Measurements from ENCODE around the gene ZNF292.

ZNF292 gene

DNA sequence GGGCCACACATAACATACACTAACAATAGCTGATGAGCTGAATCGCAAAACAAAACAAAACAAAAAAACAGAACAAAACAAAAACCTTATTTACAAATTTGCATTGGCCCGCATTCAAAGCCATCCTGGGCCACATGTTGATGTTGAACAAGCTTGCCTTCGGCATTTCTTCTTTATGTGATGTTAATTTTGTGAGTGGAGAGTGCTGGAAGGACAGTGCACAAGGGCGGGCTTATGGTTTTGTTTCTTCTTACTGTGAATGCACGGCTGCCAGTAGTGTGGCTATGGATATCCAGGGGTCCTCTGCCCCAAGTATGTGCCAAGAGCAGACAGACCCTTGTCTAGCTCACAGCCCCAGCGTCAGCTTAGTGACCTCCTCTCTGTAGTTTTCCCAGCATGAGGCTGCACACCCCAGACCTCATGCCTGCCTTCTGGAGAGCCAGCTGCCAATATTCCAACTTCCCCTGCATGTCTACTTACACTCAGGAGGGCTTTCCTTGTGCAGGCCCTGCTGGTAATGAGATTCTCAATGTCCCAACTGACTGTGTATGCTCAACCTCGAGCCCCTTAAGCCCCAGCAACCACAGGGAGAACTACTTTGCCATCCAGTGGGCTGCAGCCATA lies 24.9 kb downstream of the ZNF292 start:
- H3K4me1 ChIP-seq (ENCODE audit: control insufficient read depth in 1 of 2, insufficient read depth in 2 of 2, low read length in 2 of 2), result peaks cover 3 to 6% of the 10 kb centered on the region in 2 experiments
- H3K27ac ChIP-seq (ENCODE audit: low read depth, low read length), result no peak overlapping the region
- H2AFZ ChIP-seq (ENCODE audit: insufficient read depth, low read length, poor library complexity), result no peak overlapping the region
- H3K79me2 ChIP-seq (ENCODE audit: control insufficient read depth, insufficient read depth, low read length, poor library complexity), result peaks cover 8% of the 10 kb centered on the region
- no peak overlapping the region for H3K9ac ChIP-seq (ENCODE audit: low read length)
- no peak overlapping the region for H2AK5ac ChIP-seq (ENCODE audit: low read length)
- H3K36me3 ChIP-seq (ENCODE audit: control insufficient read depth in 1 of 2, insufficient read depth in 2 of 2, low read length in 2 of 2), result peaks cover 0 to 3% of the 10 kb centered on the region in 2 experiments
- H4K8ac ChIP-seq (ENCODE audit: low read depth, low read length), result no peak overlapping the region
- no CpG with 5 or more reads among the region's 7 CpGs for WGBS (ENCODE audit: extremely low coverage, insufficient coverage, insufficient read length)
- no peak overlapping the region for H3K4me2 ChIP-seq (ENCODE audit: low read length)
- no peak overlapping the region for H4K91ac ChIP-seq (ENCODE audit: low read depth, low read length)
- H2BK120ac ChIP-seq (ENCODE audit: insufficient read depth, low read length, poor library complexity), result no peak overlapping the region
- H4K12ac ChIP-seq (ENCODE audit: low read depth, low read length), result peak overlapping the region; percentile 39
- no peak for DNase-seq
- no peak overlapping the region for H2BK5ac ChIP-seq (ENCODE audit: low read depth, low read length, poor library complexity)
- no peak overlapping the region for H2BK12ac ChIP-seq (ENCODE audit: low read length)
- H3K27me3 ChIP-seq (ENCODE audit: insufficient read depth, low read length), result no peaks in the 10 kb centered on the region
- H3K79me1 ChIP-seq (ENCODE audit: low read length), result no peaks in the 10 kb centered on the region
- no peak overlapping the region for H3K14ac ChIP-seq (ENCODE audit: low read length)
- H3K18ac ChIP-seq (ENCODE audit: low read length), result peak overlapping the region; percentile 57
- no peak overlapping the region for H3K4me3 ChIP-seq (ENCODE audit: low read depth, low read length)
- H3K4ac ChIP-seq (ENCODE audit: low read depth, low read length), result peak overlapping the region; percentile 94
- no peaks in the 10 kb centered on the region for H3K9me3 ChIP-seq (ENCODE audit: insufficient read depth, low read depth, low read length)
- H3K23ac ChIP-seq (ENCODE audit: low read length), result no peak overlapping the region

DNA sequence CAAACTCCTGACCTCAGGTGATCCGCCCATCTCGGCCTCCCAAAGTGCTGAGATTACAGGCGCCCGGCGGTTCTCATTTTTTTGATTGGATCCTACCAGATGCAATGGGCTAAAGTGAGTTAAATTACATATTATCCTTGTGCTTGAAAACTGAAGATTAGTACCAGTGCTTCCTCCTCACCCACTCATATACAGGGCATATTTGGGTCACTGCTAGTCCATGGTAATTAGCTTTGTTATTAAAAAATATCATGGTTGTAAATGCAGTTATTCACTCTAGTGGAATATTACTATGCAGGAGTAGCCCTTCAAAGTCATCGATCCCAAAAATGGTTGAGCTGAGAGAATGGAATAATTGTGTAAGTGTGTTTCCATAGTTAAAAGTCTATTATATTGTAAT lies 26.5 kb downstream of the ZNF292 start:
- H2AFZ ChIP-seq (ENCODE audit: insufficient read depth, low read length, poor library complexity), result no peak overlapping the region
- peaks cover 0 to 4% of the 10 kb centered on the region in 2 experiments for H3K4me1 ChIP-seq (ENCODE audit: control insufficient read depth in 1 of 2, insufficient read depth in 2 of 2, low read length in 2 of 2)
- H2AK5ac ChIP-seq (ENCODE audit: low read length), result no peak overlapping the region
- no peak for DNase-seq
- H3K9me3 ChIP-seq (ENCODE audit: insufficient read depth, low read depth, low read length), result no peaks in the 10 kb centered on the region
- H3K36me3 ChIP-seq (ENCODE audit: control insufficient read depth in 1 of 2, insufficient read depth in 2 of 2, low read length in 2 of 2), result peaks cover 0 to 4% of the 10 kb centered on the region in 2 experiments
- no peak overlapping the region for H4K91ac ChIP-seq (ENCODE audit: low read depth, low read length)
- H3K4ac ChIP-seq (ENCODE audit: low read depth, low read length), result no peak overlapping the region
- no CpG with 5 or more reads among the region's 6 CpGs for WGBS (ENCODE audit: extremely low coverage, insufficient coverage, insufficient read length)
- no peak overlapping the region for H2BK12ac ChIP-seq (ENCODE audit: low read length)
- no peak overlapping the region for H3K23ac ChIP-seq (ENCODE audit: low read length)
- H3K79me1 ChIP-seq (ENCODE audit: low read length), result no peaks in the 10 kb centered on the region
- no peaks in the 10 kb centered on the region for H3K27me3 ChIP-seq (ENCODE audit: insufficient read depth, low read length)
- H4K12ac ChIP-seq (ENCODE audit: low read depth, low read length), result no peak overlapping the region
- H3K14ac ChIP-seq (ENCODE audit: low read length), result no peak overlapping the region
- no peak overlapping the region for H3K18ac ChIP-seq (ENCODE audit: low read length)
- no peak overlapping the region for H2BK5ac ChIP-seq (ENCODE audit: low read depth, low read length, poor library complexity)
- H3K79me2 ChIP-seq (ENCODE audit: control insufficient read depth, insufficient read depth, low read length, poor library complexity), result peaks cover 6% of the 10 kb centered on the region
- no peak overlapping the region for H3K4me2 ChIP-seq (ENCODE audit: low read length)
- no peak overlapping the region for H4K8ac ChIP-seq (ENCODE audit: low read depth, low read length)
- no peak overlapping the region for H3K9ac ChIP-seq (ENCODE audit: low read length)
- no peak overlapping the region for H2BK120ac ChIP-seq (ENCODE audit: insufficient read depth, low read length, poor library complexity)
- no peak overlapping the region for H3K4me3 ChIP-seq (ENCODE audit: low read depth, low read length)
- no peak overlapping the region for H3K27ac ChIP-seq (ENCODE audit: low read depth, low read length)

DNA sequence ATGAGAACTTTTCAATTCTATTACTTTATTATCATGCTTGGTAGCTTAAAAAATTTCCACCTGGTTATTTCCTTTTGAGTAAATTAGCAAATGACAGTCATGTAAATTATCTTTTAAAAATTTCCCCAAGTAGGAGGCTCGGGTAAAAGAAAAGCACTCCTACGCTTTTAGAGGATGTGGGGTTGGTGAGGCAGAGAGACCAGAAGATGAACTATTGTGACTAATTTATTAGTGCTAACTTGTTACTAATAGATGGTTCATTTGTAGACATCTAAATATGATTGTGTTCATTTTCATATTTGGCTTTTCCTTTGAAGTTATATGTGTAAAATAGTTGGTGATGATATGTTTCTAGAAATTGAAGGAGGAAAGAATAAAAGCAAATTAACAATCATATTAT lies 27.0 kb downstream of the ZNF292 start:
- Histone ChIP-seq H3K14ac (ENCODE audit: low read length) (no peak overlapping the region), H3K9ac (ENCODE audit: low read length) (no peak overlapping the region), H3K36me3 (ENCODE audit: control insufficient read depth in 1 of 2, insufficient read depth in 2 of 2, low read length in 2 of 2) (peaks cover 0 to 2% of the 10 kb centered on the region in 2 experiments), H3K4me2 (ENCODE audit: low read length) (no peak overlapping the region), H3K4ac (ENCODE audit: low read depth, low read length) (no peak overlapping the region), H3K79me2 (ENCODE audit: control insufficient read depth, insufficient read depth, low read length, poor library complexity) (peaks cover 6% of the 10 kb centered on the region), H3K9me3 (ENCODE audit: insufficient read depth, low read depth, low read length) (no peaks in the 10 kb centered on the region), H3K27me3 (ENCODE audit: insufficient read depth, low read length) (no peaks in the 10 kb centered on the region), H4K12ac (ENCODE audit: low read depth, low read length) (no peak overlapping the region), H4K8ac (ENCODE audit: low read depth, low read length) (no peak overlapping the region), H2BK12ac (ENCODE audit: low read length) (no peak overlapping the region), H3K79me1 (ENCODE audit: low read length) (no peaks in the 10 kb centered on the region), H2AK5ac (ENCODE audit: low read length) (no peak overlapping the region), H3K4me1 (ENCODE audit: control insufficient read depth in 1 of 2, insufficient read depth in 2 of 2, low read length in 2 of 2) (peaks cover 0 to 3% of the 10 kb centered on the region in 2 experiments), H2AFZ (ENCODE audit: insufficient read depth, low read length, poor library complexity) (no peak overlapping the region), H2BK5ac (ENCODE audit: low read depth, low read length, poor library complexity) (no peak overlapping the region), H3K27ac (ENCODE audit: low read depth, low read length) (no peak overlapping the region), H3K18ac (ENCODE audit: low read length) (no peak overlapping the region), H3K4me3 (ENCODE audit: low read depth, low read length) (no peak overlapping the region), H4K91ac (ENCODE audit: low read depth, low read length) (no peak overlapping the region), H3K23ac (ENCODE audit: low read length) (no peak overlapping the region), H2BK120ac (ENCODE audit: insufficient read depth, low read length, poor library complexity) (no peak overlapping the region)
- WGBS (ENCODE audit: extremely low coverage, insufficient coverage, insufficient read length), result no CpG with 5 or more reads among the region's 2 CpGs
- no peak for DNase-seq

DNA sequence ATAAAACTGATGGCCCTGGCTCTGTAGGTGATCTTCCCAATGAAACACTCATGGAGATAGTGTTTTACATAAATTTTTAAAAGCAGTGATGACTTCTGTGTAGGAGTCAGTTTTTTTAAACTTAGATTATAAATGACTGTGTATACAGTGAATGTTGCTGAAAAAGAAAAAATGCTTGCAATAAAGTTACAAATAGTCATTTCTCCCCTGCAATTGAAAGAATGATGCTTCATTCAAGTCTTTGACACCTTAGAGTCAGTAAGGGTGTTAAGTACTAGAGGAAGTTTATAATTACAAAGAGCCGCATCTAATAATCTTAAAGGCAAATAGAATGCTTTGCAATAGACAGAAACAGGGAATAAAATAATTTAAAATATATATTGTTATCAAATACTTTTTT lies 27.6 kb downstream of the ZNF292 start:
- Histone ChIP-seq H3K27me3 (ENCODE audit: insufficient read depth, low read length) (no peaks in the 10 kb centered on the region), H3K18ac (ENCODE audit: low read length) (no peak overlapping the region), H3K4me3 (ENCODE audit: low read depth, low read length) (no peak overlapping the region), H4K12ac (ENCODE audit: low read depth, low read length) (no peak overlapping the region), H3K4me2 (ENCODE audit: low read length) (no peak overlapping the region), H2BK5ac (ENCODE audit: low read depth, low read length, poor library complexity) (no peak overlapping the region), H4K91ac (ENCODE audit: low read depth, low read length) (no peak overlapping the region), H2BK120ac (ENCODE audit: insufficient read depth, low read length, poor library complexity) (no peak overlapping the region), H3K9me3 (ENCODE audit: insufficient read depth, low read depth, low read length) (no peaks in the 10 kb centered on the region), H3K9ac (ENCODE audit: low read length) (no peak overlapping the region), H3K14ac (ENCODE audit: low read length) (no peak overlapping the region), H2BK12ac (ENCODE audit: low read length) (no peak overlapping the region), H3K79me1 (ENCODE audit: low read length) (no peaks in the 10 kb centered on the region), H3K4ac (ENCODE audit: low read depth, low read length) (no peak overlapping the region), H3K79me2 (ENCODE audit: control insufficient read depth, insufficient read depth, low read length, poor library complexity) (peaks cover 6% of the 10 kb centered on the region), H3K36me3 (ENCODE audit: control insufficient read depth in 1 of 2, insufficient read depth in 2 of 2, low read length in 2 of 2) (peaks cover 0 to 2% of the 10 kb centered on the region in 2 experiments), H3K27ac (ENCODE audit: low read depth, low read length) (no peak overlapping the region), H2AK5ac (ENCODE audit: low read length) (no peak overlapping the region), H3K4me1 (ENCODE audit: control insufficient read depth in 1 of 2, insufficient read depth in 2 of 2, low read length in 2 of 2) (peaks cover 0 to 3% of the 10 kb centered on the region in 2 experiments), H4K8ac (ENCODE audit: low read depth, low read length) (no peak overlapping the region), H2AFZ (ENCODE audit: insufficient read depth, low read length, poor library complexity) (no peak overlapping the region), H3K23ac (ENCODE audit: low read length) (no peak overlapping the region)
- no peak for DNase-seq
- WGBS (ENCODE audit: extremely low coverage, insufficient coverage, insufficient read length), result no CpG with 5 or more reads among the region's 1 CpG

Data from trophoblast cell (in vitro differentiated cells and primary cell).